K562 (cell line): ENCODE measurements around the gene DCAF17. TPM values are rescaled to one million over a fixed set of nuclear protein-coding genes. Genes with fewer than 3 reads are reported as not detected.
A peak's percentile ranks its signal among the peaks of the same experiment; 100 is the strongest.

Experiments
- BACH1 ChIP-seq: fragments of 200-800 bp; sonication (Bioruptor generic); IDR thresholded peaks from 2 replicates; pipeline ENCODE4 v1.6.1; 2016; ENCODE audit warnings: missing genetic modification characterization, missing compliant biosample characterization
- BCL6 ChIP-seq: fragments of 250-450 bp; sonication (Bioruptor Pico); IDR thresholded peaks from 2 replicates; pipeline ENCODE4 v1.4.0; 2020
- CBX2 ChIP-seq: fragments of 200-600 bp; sonication (generic); IDR thresholded peaks from one replicate; pipeline ENCODE4 v1.6.1; 2012; ENCODE audit warnings: mild to moderate bottlenecking, low read length, inconsistent platforms; ENCODE audit not compliant: insufficient read depth, poor library complexity, severe bottlenecking
- CREB3 ChIP-seq: fragments of 450-650 bp; conservative IDR thresholded peaks from 2 replicates; pipeline ENCODE4 v1.6.1; 2016; ENCODE audit warnings: missing genetic modification characterization, low read depth, mild to moderate bottlenecking, missing compliant biosample characterization, moderate library complexity
- GABPB1 ChIP-seq: sonication (generic); formaldehyde crosslinking; IDR thresholded peaks from 2 replicates; pipeline ENCODE4 v1.8.0; 2022; ENCODE audit warnings: mild to moderate bottlenecking, missing genetic modification reagents
- MYNN ChIP-seq, 2 experiments: sonication (generic); formaldehyde crosslinking in 1 of 2; IDR thresholded peaks; 2 replicates each; pipeline versions ENCODE4 v1.5.0 to v1.6.1; 2016 to 2020; ENCODE audit warnings: antibody characterized with exemption in 1 of 2, missing genetic modification reagents in 1 of 2
- NR0B1 ChIP-seq: fragments of 450-650 bp; IDR thresholded peaks from one replicate; pipeline ENCODE4 v1.6.1; 2018; ENCODE audit warnings: mild to moderate bottlenecking, moderate library complexity; ENCODE audit not compliant: partially characterized antibody
- PTRF ChIP-seq: fragments of 450-650 bp; IDR thresholded peaks from 2 replicates; pipeline ENCODE4 v1.6.1; 2016; ENCODE audit warnings: mild to moderate bottlenecking, missing genetic modification characterization, missing compliant biosample characterization
- SMARCA5 ChIP-seq: fragments of 450-650 bp; IDR thresholded peaks from 2 replicates; pipeline ENCODE4 v1.6.1; 2016
- SRSF7 ChIP-seq: fragments of 200-400 bp; formaldehyde crosslinking; optimal IDR thresholded peaks from 2 replicates; pipeline ENCODE3; 2017; ENCODE audit warnings: mild to moderate bottlenecking, low read depth, low read length
- ZNF408 ChIP-seq: fragments of 250-450 bp; sonication (Bioruptor Pico); IDR thresholded peaks from 2 replicates; pipeline ENCODE4 v1.4.0; 2020; ENCODE audit warnings: low read depth, mild to moderate bottlenecking, moderate library complexity
- ZNF785 ChIP-seq: fragments of 250-450 bp; sonication (Bioruptor Pico); IDR thresholded peaks from 2 replicates; pipeline ENCODE4 v1.4.0; 2020; ENCODE audit warnings: mild to moderate bottlenecking
- polyA plus RNA-seq, 8 experiments: library from polyadenylated mRNA; depleted of rRNA in 4 of 8; stranded (reverse) in 5 of 8; unstranded in 3 of 8; fragments of >200 nt; fragmentation: Nextera tagmentation in 2 of 8; fragmentation: Illumina TruSeq in 1 of 8; extraction: Ambion mirVana in 2 of 8; extraction: Trizol in 1 of 8; gene quantifications; 2 replicates each; pipeline versions ENCODE4 v1.2.1 to v1.2.3, GENCODE V29; 2011 to 2014; ENCODE audit warnings: inconsistent platforms in 1 of 8, missing spikeins in 1 of 8
- total RNA-seq, 7 experiments: library from RNA; depleted of rRNA in 6 of 7; stranded (reverse); fragments of >200 nt in 6 of 7; fragmentation: Illumina TruSeq in 2 of 7; extraction: Trizol in 2 of 7; gene quantifications; 2 replicates each; pipeline versions ENCODE4 v1.2.1 to v1.2.3, GENCODE V29; 2011 to 2021; ENCODE audit warnings: low replicate concordance in 1 of 7
- TF ChIP-seq, protein P1 (sequence below): sonication (generic); formaldehyde crosslinking; IDR thresholded peaks from 2 replicates; pipeline ENCODE4 v1.9.0; 2022; ENCODE audit warnings: mild to moderate bottlenecking, missing genetic modification reagents
- TF ChIP-seq, protein P2 (sequence below): sonication (generic); formaldehyde crosslinking; IDR thresholded peaks from 2 replicates; pipeline ENCODE4 v1.8.0; 2022; ENCODE audit warnings: missing genetic modification reagents, mild to moderate bottlenecking, moderate library complexity, borderline replicate concordance
- TF ChIP-seq, protein P3 (sequence below), 2 experiments: fragments of 250-450 bp in 1 of 2; fragments of 450-650 bp in 1 of 2; sonication (Bioruptor Pico) in 1 of 2; IDR thresholded peaks; 2 replicates each; pipeline versions ENCODE4 v1.6.1 to v1.8.0; 2016 to 2021; ENCODE audit warnings: mild to moderate bottlenecking in 2 of 2, moderate library complexity in 2 of 2, missing compliant biosample characterization in 1 of 2, missing genetic modification characterization in 1 of 2
- TF ChIP-seq, protein P4 (sequence below): fragments of 150-350 bp; IDR thresholded peaks from 2 replicates; pipeline ENCODE4 v1.6.1; 2014; ENCODE audit warnings: low read depth, mild to moderate bottlenecking, low read length, borderline replicate concordance
- TF ChIP-seq, protein P5 (sequence below): fragments of 450-650 bp; IDR thresholded peaks from 2 replicates; pipeline ENCODE4 v1.6.1; 2016

DCAF17 gene
- total and polyA plus RNA-seq, 9 of the 15 experiments (the other 6 are each of a cell fraction or from before 2014, with no cell fraction given): 10.0 to 38.5 (median 27.1) TPM

DNA sequence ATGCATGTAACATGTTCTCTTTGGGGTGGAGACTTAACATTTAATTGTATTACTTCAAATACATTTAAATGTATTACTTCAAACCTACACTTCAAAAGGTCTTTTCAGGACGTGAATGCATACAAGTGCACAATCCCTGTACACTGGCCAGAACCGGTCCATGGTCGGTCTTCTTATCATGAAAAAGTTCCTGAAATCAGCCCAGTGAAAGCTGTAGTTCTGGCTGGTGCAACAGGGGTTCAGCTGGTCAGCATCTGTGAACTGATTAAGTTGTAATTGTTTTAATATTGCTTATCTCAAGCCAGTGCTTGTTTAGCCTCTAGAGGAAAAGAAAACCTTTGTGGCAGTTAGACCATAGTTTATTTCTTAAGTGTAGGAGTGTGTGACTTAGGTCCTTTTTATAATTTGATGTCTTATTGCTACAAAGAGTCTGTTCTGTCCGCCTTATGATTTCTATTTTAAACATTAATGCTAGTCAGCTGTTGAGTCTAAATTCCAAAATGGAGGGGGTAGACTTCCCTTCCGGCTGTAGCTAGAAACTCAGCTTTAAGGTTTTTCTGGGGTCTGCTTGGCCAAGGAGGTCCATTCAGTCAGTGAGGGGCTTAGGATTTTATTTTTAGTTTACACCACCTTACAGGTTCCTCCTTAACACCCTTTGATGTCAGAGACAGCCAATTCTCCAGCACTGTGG, 87.5 kb downstream of the DCAF17 start (continued):
- TF ChIP-seq CREB3 (tag): no peak; the same call in 1 of the 2 replicates
- no peak for TF ChIP-seq CBX2
- TF ChIP-seq, protein P1, sequence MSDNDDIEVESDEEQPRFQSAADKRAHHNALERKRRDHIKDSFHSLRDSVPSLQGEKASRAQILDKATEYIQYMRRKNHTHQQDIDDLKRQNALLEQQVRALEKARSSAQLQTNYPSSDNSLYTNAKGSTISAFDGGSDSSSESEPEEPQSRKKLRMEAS (CRISPR knock-in tag): no peak
- no peak for TF ChIP-seq NR0B1
- peak; percentile 6; the same call in 1 of the 2 replicates for TF ChIP-seq BCL6 (CRISPR knock-in tag)
- TF ChIP-seq SMARCA5: no peak
- no peak for TF ChIP-seq ZNF785 (CRISPR knock-in tag)
- no peak for TF ChIP-seq ZNF408 (CRISPR knock-in tag)
- TF ChIP-seq, protein P2, sequence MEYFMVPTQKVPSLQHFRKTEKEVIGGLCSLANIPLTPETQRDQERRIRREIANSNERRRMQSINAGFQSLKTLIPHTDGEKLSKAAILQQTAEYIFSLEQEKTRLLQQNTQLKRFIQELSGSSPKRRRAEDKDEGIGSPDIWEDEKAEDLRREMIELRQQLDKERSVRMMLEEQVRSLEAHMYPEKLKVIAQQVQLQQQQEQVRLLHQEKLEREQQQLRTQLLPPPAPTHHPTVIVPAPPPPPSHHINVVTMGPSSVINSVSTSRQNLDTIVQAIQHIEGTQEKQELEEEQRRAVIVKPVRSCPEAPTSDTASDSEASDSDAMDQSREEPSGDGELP (CRISPR knock-in tag): 0 out of 2 replicates have a peak, but pooled peaks have one; percentile 39
- TF ChIP-seq, protein P3, sequence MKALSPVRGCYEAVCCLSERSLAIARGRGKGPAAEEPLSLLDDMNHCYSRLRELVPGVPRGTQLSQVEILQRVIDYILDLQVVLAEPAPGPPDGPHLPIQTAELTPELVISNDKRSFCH (CRISPR knock-in tag; IDR thresholded peaks at IDR 0.05): no peak
- TF ChIP-seq, protein P3 (tag; IDR thresholded peaks at IDR 0.05): no peak
- TF ChIP-seq GABPB1 (CRISPR knock-in tag): peak; percentile 44; the same call in 1 of the 2 replicates
- TF ChIP-seq, protein P4, sequence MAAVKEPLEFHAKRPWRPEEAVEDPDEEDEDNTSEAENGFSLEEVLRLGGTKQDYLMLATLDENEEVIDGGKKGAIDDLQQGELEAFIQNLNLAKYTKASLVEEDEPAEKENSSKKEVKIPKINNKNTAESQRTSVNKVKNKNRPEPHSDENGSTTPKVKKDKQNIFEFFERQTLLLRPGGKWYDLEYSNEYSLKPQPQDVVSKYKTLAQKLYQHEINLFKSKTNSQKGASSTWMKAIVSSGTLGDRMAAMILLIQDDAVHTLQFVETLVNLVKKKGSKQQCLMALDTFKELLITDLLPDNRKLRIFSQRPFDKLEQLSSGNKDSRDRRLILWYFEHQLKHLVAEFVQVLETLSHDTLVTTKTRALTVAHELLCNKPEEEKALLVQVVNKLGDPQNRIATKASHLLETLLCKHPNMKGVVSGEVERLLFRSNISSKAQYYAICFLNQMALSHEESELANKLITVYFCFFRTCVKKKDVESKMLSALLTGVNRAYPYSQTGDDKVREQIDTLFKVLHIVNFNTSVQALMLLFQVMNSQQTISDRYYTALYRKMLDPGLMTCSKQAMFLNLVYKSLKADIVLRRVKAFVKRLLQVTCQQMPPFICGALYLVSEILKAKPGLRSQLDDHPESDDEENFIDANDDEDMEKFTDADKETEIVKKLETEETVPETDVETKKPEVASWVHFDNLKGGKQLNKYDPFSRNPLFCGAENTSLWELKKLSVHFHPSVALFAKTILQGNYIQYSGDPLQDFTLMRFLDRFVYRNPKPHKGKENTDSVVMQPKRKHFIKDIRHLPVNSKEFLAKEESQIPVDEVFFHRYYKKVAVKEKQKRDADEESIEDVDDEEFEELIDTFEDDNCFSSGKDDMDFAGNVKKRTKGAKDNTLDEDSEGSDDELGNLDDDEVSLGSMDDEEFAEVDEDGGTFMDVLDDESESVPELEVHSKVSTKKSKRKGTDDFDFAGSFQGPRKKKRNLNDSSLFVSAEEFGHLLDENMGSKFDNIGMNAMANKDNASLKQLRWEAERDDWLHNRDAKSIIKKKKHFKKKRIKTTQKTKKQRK: no peak
- no peak for TF ChIP-seq MYNN (IDR thresholded peaks at IDR 0.05)
- no peak for TF ChIP-seq MYNN (CRISPR knock-in tag; IDR thresholded peaks at IDR 0.05)
- TF ChIP-seq SRSF7: no peak
- no peak for TF ChIP-seq PTRF
- TF ChIP-seq, protein P5, sequence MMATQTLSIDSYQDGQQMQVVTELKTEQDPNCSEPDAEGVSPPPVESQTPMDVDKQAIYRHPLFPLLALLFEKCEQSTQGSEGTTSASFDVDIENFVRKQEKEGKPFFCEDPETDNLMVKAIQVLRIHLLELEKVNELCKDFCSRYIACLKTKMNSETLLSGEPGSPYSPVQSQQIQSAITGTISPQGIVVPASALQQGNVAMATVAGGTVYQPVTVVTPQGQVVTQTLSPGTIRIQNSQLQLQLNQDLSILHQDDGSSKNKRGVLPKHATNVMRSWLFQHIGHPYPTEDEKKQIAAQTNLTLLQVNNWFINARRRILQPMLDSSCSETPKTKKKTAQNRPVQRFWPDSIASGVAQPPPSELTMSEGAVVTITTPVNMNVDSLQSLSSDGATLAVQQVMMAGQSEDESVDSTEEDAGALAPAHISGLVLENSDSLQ: no peak
- peak; percentile 60; the same call in 1 of the 2 replicates for TF ChIP-seq BACH1
